A673 (cell line): ENCODE results near the gene EBP.

Source experiments
- CTCF ChIP-seq: fragments of 300-800, 200-600 bp; sonication (generic); conservative IDR thresholded peaks from 2 replicates; pipeline ENCODE4 v1.5.1; 2017; ENCODE audit warnings: low read depth, mild to moderate bottlenecking, antibody characterized with exemption, low read length, moderate library complexity, mixed read lengths
- EZH2 ChIP-seq: fragments of 200-600 bp; sonication (generic); IDR thresholded peaks from 2 replicates; pipeline ENCODE4 v1.6.1; 2017; ENCODE audit warnings: borderline replicate concordance, low read depth, mild to moderate bottlenecking, mixed read lengths, antibody characterized with exemption, low read length; ENCODE audit not compliant: poor library complexity, severe bottlenecking

GRCh38 chrX:48548871-48549270 lies 27.3 kb downstream of the EBP start:
- TF ChIP-seq CTCF (no peak), EZH2 (no peak)
